Activated T-cell treated with anti-CD3 and anti-CD28 coated beads, Interleukin-2, amount 50 U/mL, for 72 hours (primary cell): ENCODE measurements around the gene RADIL. TPM values are rescaled to one million over a fixed set of nuclear protein-coding genes. Genes with fewer than 3 reads are reported as not detected.

ENCODE experiments used
- ATAC-seq, 2 donors: fragments of 150-1000 bp; cut with Tn5 transposase; replicated peaks in 1 of 2; 2 replicates each; pipeline ENCODE4 v1.10.0; 2021; ENCODE audit warnings: moderate library complexity in 2 of 2, mild to moderate bottlenecking in 1 of 2
- DNase-seq, 2 donors: peaks; one replicate each; pipeline ENCODE4 v3.0.0; 2021 to 2022; ENCODE audit warnings: mixed read lengths in 1 of 2
- H3K27ac Mint-ChIP-seq: one replicate; pipeline ENCODE4 v1.8.0; 2022; ENCODE audit warnings: mild to moderate bottlenecking, moderate library complexity, mixed read lengths
- H3K27me3 Mint-ChIP-seq: one replicate; pipeline ENCODE4 v1.8.0; 2022; ENCODE audit warnings: low read depth, mixed read lengths
- H3K36me3 Mint-ChIP-seq, 2 donors: one replicate each; pipeline ENCODE4 v1.8.0; 2022; ENCODE audit warnings: mixed read lengths in 2 of 2, mild to moderate bottlenecking in 1 of 2; ENCODE audit not compliant: insufficient read depth in 2 of 2
- H3K4me1 Mint-ChIP-seq: one replicate; pipeline ENCODE4 v1.8.0; 2022; ENCODE audit warnings: low read depth, mixed read lengths
- H3K4me3 Mint-ChIP-seq, 2 donors: one replicate each; pipeline ENCODE4 v1.8.0; 2022; ENCODE audit warnings: mild to moderate bottlenecking in 2 of 2, mixed read lengths in 2 of 2, moderate library complexity in 2 of 2
- H3K9me3 Mint-ChIP-seq, 2 donors: one replicate each; pipeline ENCODE4 v1.8.0; 2022; ENCODE audit warnings: mixed read lengths in 2 of 2
- total RNA-seq, 2 donors: library from RNA; stranded (reverse); gene quantifications; one replicate each; pipeline ENCODE4 v1.2.3, GENCODE V29; 2022

Gene RADIL
- total RNA-seq, 2 donors from 2014 or later = 0.50 to 0.53 TPM

DNA sequence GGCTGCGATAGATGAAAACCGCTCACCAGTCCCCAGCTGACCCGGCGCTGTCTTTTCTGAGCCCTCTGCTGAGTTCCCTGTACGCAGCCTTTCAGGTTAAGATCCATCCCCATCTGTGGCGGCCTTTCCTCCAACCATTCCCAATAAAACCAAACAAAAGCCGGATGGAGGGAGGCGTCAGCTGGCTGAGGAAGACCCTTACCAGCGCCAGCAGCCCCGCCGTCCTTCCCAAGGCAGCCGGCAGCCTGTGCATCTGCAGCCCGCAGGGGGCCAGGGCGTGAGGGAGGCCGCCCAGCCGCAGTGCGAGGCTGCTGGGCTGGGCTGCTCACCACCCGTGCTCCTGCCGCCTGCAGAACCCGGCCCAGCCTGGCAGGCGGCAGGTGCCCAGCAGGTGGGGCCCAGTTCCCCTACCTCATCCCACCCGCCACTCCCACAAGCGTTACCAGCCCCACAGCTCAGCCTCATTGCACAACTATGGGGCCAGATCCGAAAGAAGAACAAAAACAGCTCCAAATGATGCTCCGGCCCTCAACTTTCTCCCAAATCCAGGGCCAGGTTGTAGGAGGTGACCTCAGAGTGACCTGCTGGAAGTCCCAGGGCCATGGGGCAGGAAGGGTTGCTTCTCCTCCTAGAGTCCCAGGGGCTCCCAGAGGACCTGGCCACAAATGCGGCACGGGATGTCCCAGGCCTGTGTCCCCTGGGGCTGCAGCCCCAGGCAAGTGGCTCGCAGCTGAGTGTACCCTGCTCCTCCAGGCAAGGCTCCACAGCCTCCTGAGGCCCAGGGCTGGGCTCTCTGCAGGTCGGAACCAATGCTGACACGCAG lies 45.5 kb downstream of the RADIL start:
- no peaks in the 10 kb centered on the region for H3K27me3 Mint-ChIP-seq
- DNase-seq = no peak
- ATAC-seq = no peak
- H3K9me3 Mint-ChIP-seq = no peaks in the 10 kb centered on the region
- no peak overlapping the region for H3K27ac Mint-ChIP-seq
- H3K4me3 Mint-ChIP-seq = no peak overlapping the region
- no peaks in the 10 kb centered on the region for H3K4me1 Mint-ChIP-seq
- H3K36me3 Mint-ChIP-seq = no peaks in the 10 kb centered on the region

DNA sequence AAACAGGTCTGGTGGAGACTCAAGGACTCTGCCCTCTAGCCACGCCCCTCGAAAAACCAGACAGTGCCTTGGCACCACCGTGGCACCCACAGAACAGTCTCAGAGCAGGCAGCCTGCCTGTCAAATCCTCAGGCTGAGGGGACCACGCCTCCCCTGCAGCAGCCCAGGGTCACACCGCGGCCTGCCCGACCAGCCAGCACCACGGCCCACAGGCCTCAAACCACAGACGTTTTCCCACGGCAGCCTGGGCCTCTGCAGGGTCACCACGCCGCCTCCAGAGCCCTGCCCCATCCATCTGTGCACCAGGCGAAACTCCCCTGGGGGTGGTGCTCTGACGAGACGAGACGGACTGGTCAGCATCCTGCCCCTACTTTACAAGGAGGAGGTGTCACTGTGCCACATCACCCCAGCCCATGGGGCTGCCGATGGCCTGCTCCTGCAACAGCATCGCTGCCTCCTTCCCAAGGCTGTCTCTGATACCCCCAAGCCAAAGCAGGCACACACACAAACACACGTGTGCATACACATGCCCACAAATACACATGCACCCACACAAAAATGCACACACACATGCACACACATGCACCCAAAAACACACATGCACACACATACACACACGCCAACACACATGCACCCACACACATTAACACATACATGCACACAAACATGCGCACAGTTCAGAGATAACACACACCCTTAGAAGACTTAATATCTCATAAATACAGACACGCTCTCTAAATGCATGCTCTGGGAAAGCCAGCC lies 46.3 kb downstream of the RADIL start:
- Mint-ChIP-seq H3K4me3 (no peak overlapping the region), H3K27me3 (no peaks in the 10 kb centered on the region), H3K27ac (no peak overlapping the region), H3K9me3 (no peaks in the 10 kb centered on the region), H3K36me3 (no peaks in the 10 kb centered on the region), H3K4me1 (no peaks in the 10 kb centered on the region)
- ATAC-seq (no peak), DNase-seq (no peak)

GRCh38 chr7:4836206-4836661 lies 47.3 kb downstream of the RADIL start:
- Mint-ChIP-seq H3K27me3 (no peaks in the 10 kb centered on the region), H3K36me3 (no peaks in the 10 kb centered on the region), H3K27ac (no peak overlapping the region), H3K4me1 (no peaks in the 10 kb centered on the region), H3K4me3 (no peak overlapping the region), H3K9me3 (no peaks in the 10 kb centered on the region)
- no peak for ATAC-seq
- no peak for DNase-seq

- no peak overlapping the region for H3K27ac Mint-ChIP-seq
- no peaks in the 10 kb centered on the region for H3K4me1 Mint-ChIP-seq
- no peak for DNase-seq
- H3K9me3 Mint-ChIP-seq = no peaks in the 10 kb centered on the region
- H3K27me3 Mint-ChIP-seq = no peaks in the 10 kb centered on the region
- H3K36me3 Mint-ChIP-seq = no peaks in the 10 kb centered on the region
- no peak overlapping the region for H3K4me3 Mint-ChIP-seq
- ATAC-seq = no peak
Observed at GRCh38 chr7:4835398-4836205, 47.9 kb downstream of the RADIL start.

DNA sequence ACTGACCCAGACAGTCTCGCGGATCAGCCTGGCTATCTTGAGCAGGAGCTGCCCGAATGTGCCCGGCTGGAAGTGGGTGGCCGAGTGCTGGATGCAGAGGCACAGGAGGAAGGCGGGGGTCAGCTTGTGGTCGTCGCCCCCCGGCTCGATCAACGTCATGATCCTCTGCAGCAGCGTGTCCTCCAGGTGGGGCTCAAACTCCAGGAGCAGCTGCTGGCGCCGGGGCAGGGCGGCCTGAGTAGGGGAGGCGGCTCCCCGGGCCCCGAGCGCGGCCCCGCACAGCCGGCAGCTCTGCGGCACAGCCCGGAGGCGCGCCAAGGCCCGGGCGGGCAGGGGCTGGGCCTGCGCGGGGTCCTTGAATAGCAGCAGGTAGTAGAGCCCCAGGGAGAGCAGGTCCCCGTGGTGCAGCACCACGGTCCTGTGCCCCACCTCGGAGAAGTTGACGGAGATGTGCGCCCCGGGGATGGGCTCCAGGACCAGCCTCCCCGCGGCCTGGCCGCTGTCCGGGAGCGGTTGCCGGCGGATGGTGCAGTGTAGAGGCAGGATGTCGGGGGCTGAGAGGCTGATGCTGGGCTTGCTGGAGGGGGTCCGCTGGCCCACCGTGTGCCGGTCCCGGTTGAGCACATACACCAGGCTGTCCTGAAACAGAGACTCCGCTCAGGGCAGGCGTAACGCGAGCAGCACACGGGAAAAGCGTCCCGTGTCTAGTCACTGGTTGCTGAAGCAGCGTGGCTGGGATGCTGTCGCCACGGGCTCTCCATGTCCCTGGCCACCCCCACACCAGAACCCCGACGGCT lies 48.7 kb downstream of the RADIL start:
- DNase-seq (no peak), ATAC-seq (no peak)
- Mint-ChIP-seq H3K36me3 (no peaks in the 10 kb centered on the region), H3K9me3 (no peaks in the 10 kb centered on the region), H3K4me1 (peaks cover 4% of the 10 kb centered on the region), H3K4me3 (no peak overlapping the region), H3K27ac (no peak overlapping the region), H3K27me3 (no peaks in the 10 kb centered on the region)

- Mint-ChIP-seq H3K9me3 (no peaks in the 10 kb centered on the region), H3K4me1 (peaks cover 4% of the 10 kb centered on the region), H3K4me3 (no peak overlapping the region), H3K36me3 (no peaks in the 10 kb centered on the region), H3K27me3 (no peaks in the 10 kb centered on the region), H3K27ac (no peak overlapping the region)
- ATAC-seq = no peak
- no peak for DNase-seq
Observed at GRCh38 chr7:4833691-4834600, 49.6 kb downstream of the RADIL start.

DNA sequence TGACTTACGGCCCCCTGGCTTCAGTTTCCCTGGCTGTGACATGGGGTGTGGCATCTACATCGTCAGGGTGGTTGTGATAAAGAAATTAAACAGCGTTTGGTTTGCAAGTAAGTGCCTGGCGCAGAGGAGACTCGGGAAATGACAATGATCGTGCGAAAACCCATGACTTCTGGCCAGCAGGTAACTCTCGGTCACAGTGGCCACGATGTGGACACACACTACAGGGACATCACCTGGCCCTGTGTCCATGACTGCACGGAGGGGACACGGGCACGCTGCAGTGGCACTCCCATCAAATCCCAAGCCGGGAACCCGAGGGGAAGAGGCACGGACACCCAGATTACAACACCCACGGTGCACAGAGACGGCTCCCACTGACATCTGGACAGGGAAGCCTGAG lies 50.3 kb downstream of the RADIL start:
- Mint-ChIP-seq H3K4me3 (no peak overlapping the region), H3K27me3 (no peaks in the 10 kb centered on the region), H3K4me1 (peaks cover 4% of the 10 kb centered on the region), H3K36me3 (no peaks in the 10 kb centered on the region), H3K27ac (no peak overlapping the region), H3K9me3 (no peaks in the 10 kb centered on the region)
- DNase-seq (no peak), ATAC-seq (no peak)

DNA sequence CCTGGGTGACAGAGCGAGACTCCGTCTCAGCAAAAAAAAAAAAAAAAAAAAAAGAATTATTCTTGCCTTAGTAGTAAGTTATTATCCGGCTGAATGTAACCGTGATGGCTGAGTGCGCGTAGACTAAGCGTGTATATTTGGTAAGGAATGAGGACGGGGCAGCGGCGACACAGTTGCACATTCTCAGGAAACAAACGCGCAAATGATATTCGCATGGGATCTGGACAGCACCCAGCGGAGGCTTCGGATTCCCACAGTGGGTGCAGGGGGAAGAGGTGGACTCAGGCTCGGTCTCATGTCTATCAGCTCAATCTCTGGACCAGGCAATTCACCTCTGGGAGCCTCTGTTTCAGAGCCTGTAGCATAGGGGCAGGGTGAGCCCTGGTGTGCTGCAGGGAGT lies 50.8 kb downstream of the RADIL start:
- Mint-ChIP-seq H3K27ac (no peak overlapping the region), H3K4me1 (peaks cover 4% of the 10 kb centered on the region), H3K27me3 (no peaks in the 10 kb centered on the region), H3K36me3 (no peaks in the 10 kb centered on the region), H3K4me3 (no peak overlapping the region), H3K9me3 (no peaks in the 10 kb centered on the region)
- DNase-seq = no peak
- no peak for ATAC-seq

DNA sequence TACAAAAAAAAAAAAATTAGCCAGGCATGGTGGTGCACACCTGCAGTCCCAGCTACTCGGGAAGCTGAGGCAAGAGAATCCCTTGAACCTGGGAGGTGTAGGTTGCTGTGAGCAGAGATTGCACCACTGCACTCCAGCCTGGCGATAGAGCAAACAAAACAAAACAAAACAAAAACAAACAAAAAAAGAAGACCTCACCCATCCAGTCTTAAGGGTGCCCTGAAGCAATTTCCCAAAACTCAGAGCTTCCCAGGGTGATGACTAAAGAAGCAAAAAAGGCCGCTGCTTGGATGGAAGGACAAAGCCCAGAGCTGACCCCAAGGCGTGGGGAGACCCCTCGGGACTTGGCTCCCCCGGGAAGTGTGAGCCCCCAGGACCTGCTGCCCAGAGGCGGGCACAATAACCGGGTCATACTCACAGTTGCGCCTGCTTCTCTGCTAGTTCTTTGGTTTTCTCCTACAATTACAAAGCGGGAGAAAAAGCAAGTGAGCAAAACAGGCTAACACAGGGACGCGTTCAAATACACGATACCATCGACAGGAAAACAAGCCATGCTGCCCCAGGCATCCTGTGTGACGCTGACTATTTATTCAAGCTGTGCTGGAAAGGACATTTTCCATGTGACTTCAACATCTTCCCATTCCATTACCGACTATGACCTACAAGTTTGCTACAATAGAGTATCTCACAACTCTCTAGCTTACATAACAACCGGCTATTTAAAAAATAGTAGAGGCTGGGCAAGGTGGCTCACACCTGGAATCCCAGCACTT lies 51.6 kb downstream of the RADIL start:
- no peak for DNase-seq
- Mint-ChIP-seq H3K36me3 (no peaks in the 10 kb centered on the region), H3K4me1 (peaks cover 4% of the 10 kb centered on the region), H3K9me3 (no peaks in the 10 kb centered on the region), H3K27ac (no peak overlapping the region), H3K4me3 (no peak overlapping the region), H3K27me3 (no peaks in the 10 kb centered on the region)
- no peak for ATAC-seq

DNA sequence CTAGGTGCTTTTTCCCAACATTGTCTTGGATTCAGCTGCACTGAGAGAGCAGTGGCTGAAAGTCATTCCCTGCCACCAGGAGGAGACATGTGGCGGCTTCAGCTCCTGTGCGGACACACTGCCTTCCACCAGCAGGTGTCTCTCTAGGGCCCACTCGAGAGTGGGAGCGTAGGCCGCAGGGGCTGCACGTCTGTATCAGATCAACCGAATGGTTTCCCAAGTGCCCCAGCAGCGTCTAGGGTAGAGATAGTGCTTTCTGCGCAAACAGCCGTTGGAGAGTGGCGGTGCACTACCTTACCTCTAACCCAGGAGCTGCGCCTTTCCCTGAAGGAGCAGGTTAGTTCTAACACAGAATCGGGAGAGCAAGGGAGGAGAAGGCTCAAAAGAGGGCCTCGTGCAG lies 53.3 kb downstream of the RADIL start:
- Mint-ChIP-seq H3K4me3 (no peak overlapping the region), H3K27me3 (no peaks in the 10 kb centered on the region), H3K4me1 (peaks cover 4% of the 10 kb centered on the region), H3K27ac (no peak overlapping the region), H3K9me3 (no peaks in the 10 kb centered on the region), H3K36me3 (no peaks in the 10 kb centered on the region)
- ATAC-seq = peak; percentile 70 to 88
- DNase-seq = peak; percentile 57 to 75

GRCh38 chr7:4828720-4829383 lies 54.7 kb downstream of the RADIL start:
- Mint-ChIP-seq H3K9me3 (no peaks in the 10 kb centered on the region), H3K27me3 (no peaks in the 10 kb centered on the region), H3K4me1 (peaks cover 4% of the 10 kb centered on the region), H3K4me3 (no peak overlapping the region), H3K36me3 (no peaks in the 10 kb centered on the region), H3K27ac (no peak overlapping the region)
- no peak for ATAC-seq
- no peak for DNase-seq
